Measurements from ENCODE around the gene CCR6.
A peak's percentile ranks its signal among the peaks of the same experiment; 100 is the strongest.

CCR6 gene

GRCh38 chr6:167150941-167151549, 28.1 kb downstream of the CCR6 start:
- no peak for TF ChIP-seq CTCF (IDR thresholded peaks at IDR 0.05; ENCODE audit: control extremely low read depth, extremely low read depth, low read depth, missing control alignments)
- ChIA-PET CTCF (interaction anchor here (1.0 to 3.3 kb wide), 6 partner anchors 8 to 376 kb away, joined by 3 to 18 read pairs (median 5); no protein-coding TSS in a partner anchor), POLR2A (no interaction called here)
- DNase-seq (ENCODE audit: extremely low spot score) = peak; percentile 68

GRCh38 chr6:167151648-167152047, 28.8 kb downstream of the CCR6 start:
- ChIA-PET POLR2A (no interaction called here), CTCF (interaction anchor here (1.0 to 3.3 kb wide), 7 partner anchors 9 to 376 kb away, joined by 3 to 18 read pairs (median 5); no protein-coding TSS in a partner anchor)
- DNase-seq (ENCODE audit: extremely low spot score) = no peak
- no peak for TF ChIP-seq CTCF (IDR thresholded peaks at IDR 0.05; ENCODE audit: control extremely low read depth, extremely low read depth, low read depth, missing control alignments)

- ChIA-PET POLR2A (no interaction called here), CTCF (interaction anchor here (0.9 to 3.3 kb wide), 5 partner anchors 10 to 378 kb away, joined by 3 to 18 read pairs (median 5); no protein-coding TSS in a partner anchor)
- DNase-seq (ENCODE audit: extremely low spot score) = peak; percentile 45
- no peak for TF ChIP-seq CTCF (IDR thresholded peaks at IDR 0.05; ENCODE audit: control extremely low read depth, extremely low read depth, low read depth, missing control alignments)
Measured at GRCh38 chr6:167152862-167153261, 30.0 kb downstream of the CCR6 start.

GRCh38 chr6:167153521-167153959, 30.6 kb downstream of the CCR6 start:
- TF ChIP-seq CTCF (IDR thresholded peaks at IDR 0.05; ENCODE audit: control extremely low read depth, extremely low read depth, low read depth, missing control alignments) = no peak
- peak; percentile 75 for DNase-seq (ENCODE audit: extremely low spot score)
- POLR2A ChIA-PET = no interaction called here
- CTCF ChIA-PET = interaction anchor here (0.9 to 3.3 kb wide), 3 partner anchors 11 to 378 kb away, joined by 3 to 18 read pairs (median 13); no protein-coding TSS in a partner anchor

GRCh38 chr6:167154291-167154690, 31.4 kb downstream of the CCR6 start:
- POLR2A ChIA-PET = no interaction called here
- DNase-seq (ENCODE audit: extremely low spot score) = no peak
- TF ChIP-seq CTCF (IDR thresholded peaks at IDR 0.05; ENCODE audit: control extremely low read depth, extremely low read depth, low read depth, missing control alignments) = no peak
- CTCF ChIA-PET = interaction anchor here (0.9 kb wide), 1 partner anchor 12 kb away, joined by 3 read pairs; no protein-coding TSS in a partner anchor

GRCh38 chr6:167154895-167155294, 32.0 kb downstream of the CCR6 start:
- CTCF ChIA-PET = interaction anchor here (0.9 kb wide), 1 partner anchor 13 kb away, joined by 3 read pairs; no protein-coding TSS in a partner anchor
- no peak for DNase-seq (ENCODE audit: extremely low spot score)
- no peak for TF ChIP-seq CTCF (IDR thresholded peaks at IDR 0.05; ENCODE audit: control extremely low read depth, extremely low read depth, low read depth, missing control alignments)
- POLR2A ChIA-PET = no interaction called here
